NB4 (cell line): ENCODE results near the gene SPP1.

Source experiments
- MYC ChIP-seq: IDR thresholded peaks from 2 replicates; pipeline ENCODE4 v1.6.1; 2011; ENCODE audit warnings: low read depth, low read length
- POLR2A ChIP-seq: IDR thresholded peaks from 2 replicates; pipeline ENCODE4 v1.6.1; 2011; ENCODE audit warnings: mild to moderate bottlenecking; ENCODE audit not compliant: insufficient read length; ENCODE audit errors: extremely low read depth
- TF ChIP-seq, protein P1 (sequence below): IDR thresholded peaks from one replicate; pipeline ENCODE4 v1.5.1; 2012; ENCODE audit warnings: low read depth, low read length
- TF ChIP-seq, protein P2 (sequence below): IDR thresholded peaks from 2 replicates; pipeline ENCODE4 v1.6.1; 2011; ENCODE audit warnings: low read depth, low read length

DNA sequence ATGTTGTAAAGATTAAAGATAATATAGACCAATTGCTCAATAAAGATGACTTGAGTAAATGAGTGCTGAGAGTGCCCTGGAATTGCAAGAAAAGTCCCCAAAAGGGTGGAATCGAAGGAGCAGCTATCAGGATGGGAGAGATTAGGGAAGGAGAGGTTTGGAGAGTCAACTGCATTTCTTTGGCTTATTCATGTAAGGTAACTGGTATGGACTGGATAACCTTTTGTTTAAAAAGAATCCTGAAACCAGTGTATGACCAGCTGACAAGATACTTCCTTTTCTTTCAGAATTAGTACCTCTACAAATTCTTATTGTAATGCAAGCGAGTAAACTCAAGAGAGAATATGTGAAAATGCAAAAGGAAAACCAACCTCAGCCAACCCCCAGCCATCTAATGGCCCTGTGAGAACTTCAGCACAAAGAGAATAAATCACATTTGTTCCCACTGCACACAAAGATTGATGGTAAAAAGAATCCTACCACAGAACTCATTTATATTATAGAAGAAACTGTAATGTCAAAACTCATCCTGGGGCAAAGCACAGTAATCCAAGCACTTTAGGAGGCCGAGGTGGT, 24.5 kb upstream of the SPP1 start:
- TF ChIP-seq, protein P1, sequence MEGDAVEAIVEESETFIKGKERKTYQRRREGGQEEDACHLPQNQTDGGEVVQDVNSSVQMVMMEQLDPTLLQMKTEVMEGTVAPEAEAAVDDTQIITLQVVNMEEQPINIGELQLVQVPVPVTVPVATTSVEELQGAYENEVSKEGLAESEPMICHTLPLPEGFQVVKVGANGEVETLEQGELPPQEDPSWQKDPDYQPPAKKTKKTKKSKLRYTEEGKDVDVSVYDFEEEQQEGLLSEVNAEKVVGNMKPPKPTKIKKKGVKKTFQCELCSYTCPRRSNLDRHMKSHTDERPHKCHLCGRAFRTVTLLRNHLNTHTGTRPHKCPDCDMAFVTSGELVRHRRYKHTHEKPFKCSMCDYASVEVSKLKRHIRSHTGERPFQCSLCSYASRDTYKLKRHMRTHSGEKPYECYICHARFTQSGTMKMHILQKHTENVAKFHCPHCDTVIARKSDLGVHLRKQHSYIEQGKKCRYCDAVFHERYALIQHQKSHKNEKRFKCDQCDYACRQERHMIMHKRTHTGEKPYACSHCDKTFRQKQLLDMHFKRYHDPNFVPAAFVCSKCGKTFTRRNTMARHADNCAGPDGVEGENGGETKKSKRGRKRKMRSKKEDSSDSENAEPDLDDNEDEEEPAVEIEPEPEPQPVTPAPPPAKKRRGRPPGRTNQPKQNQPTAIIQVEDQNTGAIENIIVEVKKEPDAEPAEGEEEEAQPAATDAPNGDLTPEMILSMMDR: no peak
- TF ChIP-seq, protein P2, sequence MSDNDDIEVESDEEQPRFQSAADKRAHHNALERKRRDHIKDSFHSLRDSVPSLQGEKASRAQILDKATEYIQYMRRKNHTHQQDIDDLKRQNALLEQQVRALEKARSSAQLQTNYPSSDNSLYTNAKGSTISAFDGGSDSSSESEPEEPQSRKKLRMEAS: no peak
- TF ChIP-seq POLR2A (no peak), MYC (no peak)
